Stimulated activated memory B cell treated with anti-CD40 and anti-IgM and Interleukin-4, amounts not matched to agents 10 μg/mL and 1 μg/mL and 100 μg/mL, for 72 hours (primary cell): Measurements from ENCODE around the gene CRELD2.

Source experiments
- ATAC-seq: fragments of 150-1000 bp; cut with Tn5 transposase; 2 replicates; pipeline ENCODE4 v1.10.0; 2021
- H3K27ac Mint-ChIP-seq: one replicate; pipeline ENCODE4 v1.8.0; 2022; ENCODE audit warnings: mild to moderate bottlenecking, mixed read lengths
- H3K27me3 Mint-ChIP-seq: one replicate; pipeline ENCODE4 v1.8.0; 2022; ENCODE audit warnings: mixed read lengths
- H3K36me3 Mint-ChIP-seq: one replicate; pipeline ENCODE4 v1.8.0; 2022; ENCODE audit warnings: mixed read lengths
- H3K4me1 Mint-ChIP-seq: one replicate; pipeline ENCODE4 v1.8.0; 2022; ENCODE audit warnings: mixed read lengths
- H3K4me3 Mint-ChIP-seq: one replicate; pipeline ENCODE4 v1.8.0; 2022; ENCODE audit warnings: mild to moderate bottlenecking, moderate library complexity, mixed read lengths
- H3K9me3 Mint-ChIP-seq: one replicate; pipeline ENCODE4 v1.8.0; 2022; ENCODE audit warnings: mixed read lengths

Gene CRELD2

GRCh38 chr22:49884075-49884474 lies 34.4 kb upstream of the CRELD2 start:
- no peak overlapping the region for H3K27ac Mint-ChIP-seq
- ATAC-seq, result no peak
- no peak overlapping the region for H3K4me3 Mint-ChIP-seq
- H3K27me3 Mint-ChIP-seq, result no peaks in the 10 kb centered on the region
- H3K36me3 Mint-ChIP-seq, result peaks cover 63% of the 10 kb centered on the region
- peaks cover 29% of the 10 kb centered on the region for H3K4me1 Mint-ChIP-seq
- H3K9me3 Mint-ChIP-seq, result no peaks in the 10 kb centered on the region

GRCh38 chr22:49884503-49885260 lies 33.8 kb upstream of the CRELD2 start:
- Mint-ChIP-seq H3K27ac (no peak overlapping the region), H3K4me1 (peaks cover 29% of the 10 kb centered on the region), H3K27me3 (no peaks in the 10 kb centered on the region), H3K36me3 (peaks cover 70% of the 10 kb centered on the region), H3K9me3 (no peaks in the 10 kb centered on the region), H3K4me3 (no peak overlapping the region)
- no peak for ATAC-seq

- peaks cover 24% of the 10 kb centered on the region for H3K4me1 Mint-ChIP-seq
- no peaks in the 10 kb centered on the region for H3K9me3 Mint-ChIP-seq
- H3K27me3 Mint-ChIP-seq, result no peaks in the 10 kb centered on the region
- H3K27ac Mint-ChIP-seq, result no peak overlapping the region
- peaks cover 76% of the 10 kb centered on the region for H3K36me3 Mint-ChIP-seq
- no peak overlapping the region for H3K4me3 Mint-ChIP-seq
- ATAC-seq, result no peak
These were observed 33.2 kb upstream of the CRELD2 start for GRCh38 chr22:49885281-49885680.

- no peak overlapping the region for H3K4me3 Mint-ChIP-seq
- no peaks in the 10 kb centered on the region for H3K27me3 Mint-ChIP-seq
- no peak for ATAC-seq
- H3K27ac Mint-ChIP-seq, result no peak overlapping the region
- peaks cover 20% of the 10 kb centered on the region for H3K4me1 Mint-ChIP-seq
- H3K9me3 Mint-ChIP-seq, result no peaks in the 10 kb centered on the region
- H3K36me3 Mint-ChIP-seq, result peaks cover 80% of the 10 kb centered on the region
These were observed 32.6 kb upstream of the CRELD2 start for GRCh38 chr22:49885881-49886280.

- no peaks in the 10 kb centered on the region for H3K27me3 Mint-ChIP-seq
- H3K4me1 Mint-ChIP-seq, result peaks cover 17% of the 10 kb centered on the region
- H3K4me3 Mint-ChIP-seq, result no peak overlapping the region
- peaks cover 85% of the 10 kb centered on the region for H3K36me3 Mint-ChIP-seq
- H3K9me3 Mint-ChIP-seq, result no peaks in the 10 kb centered on the region
- no peak overlapping the region for H3K27ac Mint-ChIP-seq
- ATAC-seq, result no peak
These were observed 31.9 kb upstream of the CRELD2 start for GRCh38 chr22:49886346-49887063.

- Mint-ChIP-seq H3K36me3 (peaks cover 90% of the 10 kb centered on the region), H3K4me1 (peaks cover 11% of the 10 kb centered on the region), H3K27ac (no peak overlapping the region), H3K4me3 (no peak overlapping the region), H3K27me3 (no peaks in the 10 kb centered on the region), H3K9me3 (no peaks in the 10 kb centered on the region)
- no peak for ATAC-seq
These were observed 31.4 kb upstream of the CRELD2 start for GRCh38 chr22:49887064-49887451.

GRCh38 chr22:49887702-49888101 lies 30.7 kb upstream of the CRELD2 start:
- no peaks in the 10 kb centered on the region for H3K27me3 Mint-ChIP-seq
- no peak for ATAC-seq
- no peaks in the 10 kb centered on the region for H3K9me3 Mint-ChIP-seq
- peaks cover 87% of the 10 kb centered on the region for H3K36me3 Mint-ChIP-seq
- peaks cover 5% of the 10 kb centered on the region for H3K4me1 Mint-ChIP-seq
- no peak overlapping the region for H3K4me3 Mint-ChIP-seq
- H3K27ac Mint-ChIP-seq, result no peak overlapping the region

- Mint-ChIP-seq H3K36me3 (peaks cover 87% of the 10 kb centered on the region), H3K27ac (no peak overlapping the region), H3K4me1 (no peaks in the 10 kb centered on the region), H3K4me3 (no peak overlapping the region), H3K27me3 (no peaks in the 10 kb centered on the region), H3K9me3 (no peaks in the 10 kb centered on the region)
- no peak for ATAC-seq
These were observed 29.4 kb upstream of the CRELD2 start for GRCh38 chr22:49889071-49889470.

GRCh38 chr22:49892226-49892899 lies 26.1 kb upstream of the CRELD2 start:
- no peaks in the 10 kb centered on the region for H3K27me3 Mint-ChIP-seq
- H3K36me3 Mint-ChIP-seq, result peaks cover 70% of the 10 kb centered on the region
- no peak overlapping the region for H3K27ac Mint-ChIP-seq
- H3K9me3 Mint-ChIP-seq, result peaks cover 6% of the 10 kb centered on the region
- H3K4me1 Mint-ChIP-seq, result peaks cover 6% of the 10 kb centered on the region
- ATAC-seq, result no peak
- no peak overlapping the region for H3K4me3 Mint-ChIP-seq

- peaks cover 66% of the 10 kb centered on the region for H3K36me3 Mint-ChIP-seq
- no peak overlapping the region for H3K4me3 Mint-ChIP-seq
- no peaks in the 10 kb centered on the region for H3K27me3 Mint-ChIP-seq
- no peak overlapping the region for H3K27ac Mint-ChIP-seq
- ATAC-seq, result no peak
- H3K9me3 Mint-ChIP-seq, result peaks cover 6% of the 10 kb centered on the region
- peaks cover 6% of the 10 kb centered on the region for H3K4me1 Mint-ChIP-seq
These were observed 25.4 kb upstream of the CRELD2 start for GRCh38 chr22:49893025-49893424.

- no peak for ATAC-seq
- peaks cover 6% of the 10 kb centered on the region for H3K9me3 Mint-ChIP-seq
- H3K27me3 Mint-ChIP-seq, result no peaks in the 10 kb centered on the region
- H3K4me1 Mint-ChIP-seq, result peaks cover 6% of the 10 kb centered on the region
- no peak overlapping the region for H3K27ac Mint-ChIP-seq
- no peak overlapping the region for H3K4me3 Mint-ChIP-seq
- peaks cover 63% of the 10 kb centered on the region for H3K36me3 Mint-ChIP-seq
These were observed 23.9 kb upstream of the CRELD2 start for GRCh38 chr22:49894322-49895054.

- Mint-ChIP-seq H3K27ac (no peak overlapping the region), H3K27me3 (no peaks in the 10 kb centered on the region), H3K4me3 (no peak overlapping the region), H3K9me3 (peaks cover 6% of the 10 kb centered on the region), H3K4me1 (peaks cover 6% of the 10 kb centered on the region), H3K36me3 (peaks cover 64% of the 10 kb centered on the region)
- no peak for ATAC-seq
These were observed 22.2 kb upstream of the CRELD2 start for GRCh38 chr22:49896201-49896600.

GRCh38 chr22:49897015-49897684 lies 21.3 kb upstream of the CRELD2 start:
- Mint-ChIP-seq H3K4me3 (no peak overlapping the region), H3K27me3 (no peaks in the 10 kb centered on the region), H3K36me3 (peaks cover 64% of the 10 kb centered on the region), H3K9me3 (peaks cover 11% of the 10 kb centered on the region), H3K4me1 (peaks cover 6% of the 10 kb centered on the region), H3K27ac (no peak overlapping the region)
- no peak for ATAC-seq

- no peaks in the 10 kb centered on the region for H3K27me3 Mint-ChIP-seq
- no peak overlapping the region for H3K4me3 Mint-ChIP-seq
- H3K9me3 Mint-ChIP-seq, result peaks cover 6% of the 10 kb centered on the region
- H3K36me3 Mint-ChIP-seq, result peaks cover 60% of the 10 kb centered on the region
- ATAC-seq, result no peak
- peaks cover 2% of the 10 kb centered on the region for H3K4me1 Mint-ChIP-seq
- H3K27ac Mint-ChIP-seq, result no peak overlapping the region
These were observed 18.9 kb upstream of the CRELD2 start for GRCh38 chr22:49899530-49899929.
